ENCODE measurements around the gene MAEA.
A peak's percentile ranks its signal among the peaks of the same experiment; 100 is the strongest.

The MAEA gene

DNA sequence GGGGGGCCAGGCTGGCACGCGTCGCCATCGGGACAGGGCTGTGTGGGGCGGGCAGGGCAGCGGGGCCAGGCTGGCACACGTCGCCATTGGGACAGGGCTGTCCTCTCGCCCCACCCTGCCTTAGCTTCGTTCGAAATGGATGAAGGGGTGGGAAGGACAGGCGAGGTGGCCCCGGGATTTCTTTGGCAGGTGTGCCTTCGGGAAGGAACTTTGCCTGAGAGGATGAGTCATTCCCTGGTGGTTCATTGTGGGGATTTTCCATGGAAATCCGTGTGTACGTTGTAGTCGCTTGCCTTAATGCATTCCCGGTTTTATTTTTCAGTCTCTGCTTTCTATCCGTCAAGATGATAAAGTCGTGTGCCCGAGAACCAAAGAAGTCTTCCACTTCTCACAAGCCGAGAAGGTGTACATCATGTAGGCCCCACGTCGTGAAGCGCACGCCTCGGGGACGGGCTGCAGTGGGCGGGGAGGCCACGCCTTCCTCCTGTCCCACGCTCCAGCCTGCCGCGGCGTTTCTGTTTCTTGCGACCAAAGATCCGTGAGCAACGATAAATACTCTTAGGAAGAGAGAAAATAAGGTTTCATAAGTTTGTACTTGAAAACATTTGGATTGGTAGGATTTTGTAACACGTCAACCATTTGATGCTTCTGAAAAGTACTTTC is 49.2 kb downstream of the MAEA start:
- Histone ChIP-seq H3K18ac (ENCODE audit: low read depth in 1 of 2, low read length in 2 of 2) (no peak overlapping the region), H2AFZ (ENCODE audit: low read depth, low read length) (no peak overlapping the region), H4K8ac (ENCODE audit: low read length) (no peak overlapping the region), H2BK15ac (ENCODE audit: low read depth, poor library complexity, severe bottlenecking) (no peak overlapping the region), H3K4ac (ENCODE audit: low read depth in 1 of 2, low read length in 2 of 2) (no peak overlapping the region), H4K91ac (ENCODE audit: low read length) (no peak overlapping the region), H3K9ac (ENCODE audit: low read length) (no peak overlapping the region), H2BK120ac (ENCODE audit: low read depth, low read length) (no peak overlapping the region), H3K36me3 (ENCODE audit: control insufficient read depth in 1 of 2, insufficient read depth in 2 of 2, low read depth in 1 of 2, low read length in 2 of 2) (peaks cover 70 to 71% of the 10 kb centered on the region in 2 experiments), H3K4me2 (ENCODE audit: low read length, poor library complexity, severe bottlenecking) (no peak overlapping the region), H3K27me3 (ENCODE audit: control insufficient read depth in 1 of 2, insufficient read depth in 1 of 2, low read length in 2 of 2) (no peaks in the 10 kb centered on the region), H2BK5ac (ENCODE audit: low read depth, low read length, poor library complexity, severe bottlenecking) (no peak overlapping the region), H3K79me1 (replicated peaks; ENCODE audit: low read length, poor library complexity, severe bottlenecking) (peaks cover 56% of the 10 kb centered on the region), H3K14ac (ENCODE audit: low read length in 2 of 2) (peak overlapping the region in 1 of 2 experiments; percentile 19), H2AK5ac (ENCODE audit: low read length, severe bottlenecking) (no peak overlapping the region), H2BK12ac (ENCODE audit: low read length in 2 of 2) (no peak overlapping the region), H3K9me3 (ENCODE audit: control insufficient read depth, low read length) (peaks cover 9% of the 10 kb centered on the region), H3K4me1 (ENCODE audit: control insufficient read depth, insufficient read depth, low read depth, low read length) (peaks cover 12% of the 10 kb centered on the region), H3K4me3 (ENCODE audit: insufficient read depth in 1 of 2, low read depth in 1 of 2, low read length in 2 of 2) (no peak overlapping the region), H3K27ac (ENCODE audit: low read length, poor library complexity, severe bottlenecking) (no peak overlapping the region), H3K23ac (ENCODE audit: low read length in 2 of 2) (no peak overlapping the region)
- no peak for DNase-seq
- WGBS = 93% methylated on average over 38 of the region's 38 CpGs

DNA sequence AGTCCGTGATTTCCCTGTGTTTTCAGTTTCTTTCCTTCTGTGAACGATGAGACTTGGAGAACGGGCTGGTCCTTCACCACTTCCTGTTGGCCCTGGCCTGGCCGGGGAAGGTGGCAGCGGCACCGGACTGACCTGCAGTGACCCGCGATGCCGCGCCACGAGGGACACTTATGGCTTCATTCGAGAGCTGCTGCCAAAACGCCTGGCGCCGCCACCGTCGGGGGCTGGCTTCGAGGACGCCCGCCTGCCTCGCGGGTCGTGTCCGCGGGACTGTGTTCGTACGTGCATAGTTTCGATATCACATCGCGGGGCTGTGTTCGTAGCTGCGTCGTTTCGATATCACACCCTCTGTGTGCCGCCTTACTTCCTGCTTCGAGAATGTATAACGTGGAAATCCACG is 49.8 kb downstream of the MAEA start:
- Histone ChIP-seq H2AK5ac (ENCODE audit: low read length, severe bottlenecking) (no peak overlapping the region), H3K4me3 (ENCODE audit: insufficient read depth in 1 of 2, low read depth in 1 of 2, low read length in 2 of 2) (no peak overlapping the region), H3K79me1 (replicated peaks; ENCODE audit: low read length, poor library complexity, severe bottlenecking) (peaks cover 52% of the 10 kb centered on the region), H2BK15ac (ENCODE audit: low read depth, poor library complexity, severe bottlenecking) (no peak overlapping the region), H3K23ac (ENCODE audit: low read length in 2 of 2) (no peak overlapping the region), H3K36me3 (ENCODE audit: control insufficient read depth in 1 of 2, insufficient read depth in 2 of 2, low read depth in 1 of 2, low read length in 2 of 2) (peaks cover 64 to 66% of the 10 kb centered on the region in 2 experiments), H3K4ac (ENCODE audit: low read depth in 1 of 2, low read length in 2 of 2) (no peak overlapping the region), H2BK120ac (ENCODE audit: low read depth, low read length) (no peak overlapping the region), H3K9ac (ENCODE audit: low read length) (no peak overlapping the region), H3K27me3 (ENCODE audit: control insufficient read depth in 1 of 2, insufficient read depth in 1 of 2, low read length in 2 of 2) (no peaks in the 10 kb centered on the region), H2AFZ (ENCODE audit: low read depth, low read length) (no peak overlapping the region), H3K9me3 (ENCODE audit: control insufficient read depth, low read length) (peaks cover 9% of the 10 kb centered on the region), H4K91ac (ENCODE audit: low read length) (no peak overlapping the region), H3K4me1 (ENCODE audit: control insufficient read depth, insufficient read depth, low read depth, low read length) (peaks cover 12% of the 10 kb centered on the region), H2BK5ac (ENCODE audit: low read depth, low read length, poor library complexity, severe bottlenecking) (no peak overlapping the region), H3K4me2 (ENCODE audit: low read length, poor library complexity, severe bottlenecking) (no peak overlapping the region), H3K14ac (ENCODE audit: low read length in 2 of 2) (no peak overlapping the region), H3K27ac (ENCODE audit: low read length, poor library complexity, severe bottlenecking) (no peak overlapping the region), H2BK12ac (ENCODE audit: low read length in 2 of 2) (no peak overlapping the region), H4K8ac (ENCODE audit: low read length) (no peak overlapping the region), H3K18ac (ENCODE audit: low read depth in 1 of 2, low read length in 2 of 2) (no peak overlapping the region)
- no peak for DNase-seq
- 98% methylated on average over 38 of the region's 38 CpGs for WGBS

DNA sequence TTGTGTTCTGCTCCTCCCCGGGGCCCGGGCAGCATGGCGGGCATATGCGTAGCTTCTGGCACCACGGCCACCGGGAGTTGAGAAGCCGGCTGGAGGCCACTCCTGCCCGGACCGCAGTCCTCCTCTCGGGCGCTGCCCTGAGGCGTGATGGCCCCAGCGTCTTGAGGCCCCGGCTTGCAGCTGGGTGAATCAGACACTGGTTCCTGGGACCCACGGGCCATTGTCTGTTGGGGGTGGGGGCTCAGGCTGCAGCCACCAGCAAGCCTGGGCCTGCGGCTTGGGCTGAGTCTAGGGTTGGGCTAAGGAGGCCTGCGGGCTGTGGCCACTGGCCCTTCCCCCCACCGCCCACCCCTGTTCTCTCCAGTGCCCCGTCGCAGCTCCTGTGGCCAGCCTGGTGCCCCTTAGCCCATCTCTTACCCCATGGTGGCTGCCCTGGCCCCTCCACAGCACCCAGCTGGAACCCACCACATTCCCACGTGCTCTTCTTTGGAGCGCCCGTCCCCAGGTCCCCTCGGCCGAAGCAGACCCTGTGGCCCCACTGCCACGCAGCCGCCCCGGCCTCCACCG is 50.6 kb downstream of the MAEA start:
- Histone ChIP-seq H4K8ac (ENCODE audit: low read length) (no peak overlapping the region), H3K9me3 (ENCODE audit: control insufficient read depth, low read length) (peaks cover 9% of the 10 kb centered on the region), H3K18ac (ENCODE audit: low read depth in 1 of 2, low read length in 2 of 2) (no peak overlapping the region), H3K79me1 (replicated peaks; ENCODE audit: low read length, poor library complexity, severe bottlenecking) (peaks cover 53% of the 10 kb centered on the region), H4K91ac (ENCODE audit: low read length) (no peak overlapping the region), H3K23ac (ENCODE audit: low read length in 2 of 2) (no peak overlapping the region), H2AK5ac (ENCODE audit: low read length, severe bottlenecking) (no peak overlapping the region), H2BK12ac (ENCODE audit: low read length in 2 of 2) (no peak overlapping the region), H3K36me3 (ENCODE audit: control insufficient read depth in 1 of 2, insufficient read depth in 2 of 2, low read depth in 1 of 2, low read length in 2 of 2) (peaks cover 59 to 64% of the 10 kb centered on the region in 2 experiments), H3K4ac (ENCODE audit: low read depth in 1 of 2, low read length in 2 of 2) (no peak overlapping the region), H3K27me3 (ENCODE audit: control insufficient read depth in 1 of 2, insufficient read depth in 1 of 2, low read length in 2 of 2) (no peaks in the 10 kb centered on the region), H2AFZ (ENCODE audit: low read depth, low read length) (no peak overlapping the region), H2BK15ac (ENCODE audit: low read depth, poor library complexity, severe bottlenecking) (no peak overlapping the region), H3K4me3 (ENCODE audit: insufficient read depth in 1 of 2, low read depth in 1 of 2, low read length in 2 of 2) (no peak overlapping the region), H3K27ac (ENCODE audit: low read length, poor library complexity, severe bottlenecking) (no peak overlapping the region), H3K14ac (ENCODE audit: low read length in 2 of 2) (no peak overlapping the region), H3K4me2 (ENCODE audit: low read length, poor library complexity, severe bottlenecking) (no peak overlapping the region), H3K4me1 (ENCODE audit: control insufficient read depth, insufficient read depth, low read depth, low read length) (peaks cover 19% of the 10 kb centered on the region), H2BK5ac (ENCODE audit: low read depth, low read length, poor library complexity, severe bottlenecking) (no peak overlapping the region), H3K9ac (ENCODE audit: low read length) (no peak overlapping the region), H2BK120ac (ENCODE audit: low read depth, low read length) (no peak overlapping the region)
- no peak for DNase-seq
- WGBS = 92% methylated on average over 29 of the region's 29 CpGs

DNA sequence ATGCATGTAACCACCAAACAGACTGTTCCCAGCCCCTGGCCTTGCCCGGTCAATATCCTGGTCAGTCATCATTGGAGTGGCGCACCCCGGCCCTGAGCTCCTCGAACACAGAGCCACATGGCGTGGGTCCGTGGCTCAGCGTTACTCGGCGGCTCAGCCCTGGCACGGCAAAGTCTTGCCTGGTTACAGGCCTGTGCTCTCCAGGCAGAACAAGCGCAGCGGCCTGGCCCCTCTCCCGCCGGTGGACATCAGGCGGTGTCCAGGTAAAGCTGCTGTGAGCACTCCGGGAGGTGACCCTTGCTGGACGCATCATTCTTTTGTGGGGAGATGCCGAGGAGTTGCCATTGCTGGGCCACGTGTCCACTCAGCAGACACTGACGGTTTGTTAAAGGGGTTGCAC is 51.2 kb downstream of the MAEA start:
- H3K27me3 ChIP-seq (ENCODE audit: control insufficient read depth in 1 of 2, insufficient read depth in 1 of 2, low read length in 2 of 2) = no peaks in the 10 kb centered on the region
- no peak overlapping the region for H2BK12ac ChIP-seq (ENCODE audit: low read length in 2 of 2)
- peaks cover 53% of the 10 kb centered on the region for H3K79me1 ChIP-seq (replicated peaks; ENCODE audit: low read length, poor library complexity, severe bottlenecking)
- H4K91ac ChIP-seq (ENCODE audit: low read length) = no peak overlapping the region
- no peak overlapping the region for H3K27ac ChIP-seq (ENCODE audit: low read length, poor library complexity, severe bottlenecking)
- H2BK5ac ChIP-seq (ENCODE audit: low read depth, low read length, poor library complexity, severe bottlenecking) = no peak overlapping the region
- no peak overlapping the region for H3K18ac ChIP-seq (ENCODE audit: low read depth in 1 of 2, low read length in 2 of 2)
- no peak overlapping the region for H3K4ac ChIP-seq (ENCODE audit: low read depth in 1 of 2, low read length in 2 of 2)
- no peak overlapping the region for H2AFZ ChIP-seq (ENCODE audit: low read depth, low read length)
- DNase-seq = no peak
- H2BK15ac ChIP-seq (ENCODE audit: low read depth, poor library complexity, severe bottlenecking) = no peak overlapping the region
- no peak overlapping the region for H3K4me3 ChIP-seq (ENCODE audit: insufficient read depth in 1 of 2, low read depth in 1 of 2, low read length in 2 of 2)
- H4K8ac ChIP-seq (ENCODE audit: low read length) = no peak overlapping the region
- WGBS = 99% methylated on average over 20 of the region's 20 CpGs
- no peak overlapping the region for H3K14ac ChIP-seq (ENCODE audit: low read length in 2 of 2)
- H3K4me2 ChIP-seq (ENCODE audit: low read length, poor library complexity, severe bottlenecking) = no peak overlapping the region
- no peak overlapping the region for H3K23ac ChIP-seq (ENCODE audit: low read length in 2 of 2)
- H2BK120ac ChIP-seq (ENCODE audit: low read depth, low read length) = no peak overlapping the region
- no peak overlapping the region for H3K9ac ChIP-seq (ENCODE audit: low read length)
- peaks cover 58 to 64% of the 10 kb centered on the region in 2 experiments for H3K36me3 ChIP-seq (ENCODE audit: control insufficient read depth in 1 of 2, insufficient read depth in 2 of 2, low read depth in 1 of 2, low read length in 2 of 2)
- peaks cover 9% of the 10 kb centered on the region for H3K9me3 ChIP-seq (ENCODE audit: control insufficient read depth, low read length)
- H2AK5ac ChIP-seq (ENCODE audit: low read length, severe bottlenecking) = no peak overlapping the region
- peaks cover 22% of the 10 kb centered on the region for H3K4me1 ChIP-seq (ENCODE audit: control insufficient read depth, insufficient read depth, low read depth, low read length)

Data from mesenchymal stem cell (in vitro differentiated cells and primary cell).